GM18498 (cell line): ENCODE data around the gene EFCAB12.
"Not testable (repeated sequence)": the region's sequence is repeated elsewhere in the genome, so short reads cannot be mapped to it uniquely, and the experiment has no call there.

Experiments
- ATAC-seq: cut with Tn5 transposase; IDR thresholded peaks from one replicate; pipeline ENCODE4 v1.9.1; 2021; ENCODE audit warnings: mild to moderate bottlenecking, moderate library complexity; ENCODE audit not compliant: unreplicated experiment

Gene EFCAB12

GRCh38 chr3:129399145-129399894, 29.1 kb downstream of the EFCAB12 start:
- peak; percentile 75 for ATAC-seq

GRCh38 chr3:129398803-129399144, 29.7 kb downstream of the EFCAB12 start:
- peak; percentile 27 for ATAC-seq

- ATAC-seq, result not testable (repeated sequence)
Measured at GRCh38 chr3:129393760-129394564, 34.5 kb downstream of the EFCAB12 start.

- ATAC-seq, result no peak
Measured at GRCh38 chr3:129393271-129393670, 35.2 kb downstream of the EFCAB12 start.

- not testable (repeated sequence) for ATAC-seq
Measured at GRCh38 chr3:129392106-129392887, 36.1 kb downstream of the EFCAB12 start.

DNA sequence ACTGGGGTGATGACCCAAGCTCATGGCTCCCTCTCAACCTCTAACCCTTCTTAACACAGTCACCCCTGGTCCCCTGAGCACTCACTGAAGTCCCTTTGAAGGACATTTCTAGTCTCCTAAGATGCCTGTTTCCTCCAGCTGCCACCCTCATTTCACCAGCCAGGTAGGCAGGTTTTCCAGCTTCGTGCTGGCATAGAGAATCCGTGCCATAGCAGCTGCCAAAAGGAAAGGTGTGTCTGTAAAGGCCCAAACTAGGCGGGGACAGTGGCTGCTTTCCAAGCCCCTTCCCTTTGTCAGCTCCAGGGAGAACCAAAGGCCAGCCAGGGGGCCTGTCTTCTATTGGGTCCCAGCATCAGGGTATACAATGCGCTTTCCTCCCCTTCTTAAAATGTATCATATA, 36.9 kb downstream of the EFCAB12 start:
- not testable (repeated sequence) for ATAC-seq

- ATAC-seq, result no peak
Measured at GRCh38 chr3:129389572-129389937, 38.9 kb downstream of the EFCAB12 start.

DNA sequence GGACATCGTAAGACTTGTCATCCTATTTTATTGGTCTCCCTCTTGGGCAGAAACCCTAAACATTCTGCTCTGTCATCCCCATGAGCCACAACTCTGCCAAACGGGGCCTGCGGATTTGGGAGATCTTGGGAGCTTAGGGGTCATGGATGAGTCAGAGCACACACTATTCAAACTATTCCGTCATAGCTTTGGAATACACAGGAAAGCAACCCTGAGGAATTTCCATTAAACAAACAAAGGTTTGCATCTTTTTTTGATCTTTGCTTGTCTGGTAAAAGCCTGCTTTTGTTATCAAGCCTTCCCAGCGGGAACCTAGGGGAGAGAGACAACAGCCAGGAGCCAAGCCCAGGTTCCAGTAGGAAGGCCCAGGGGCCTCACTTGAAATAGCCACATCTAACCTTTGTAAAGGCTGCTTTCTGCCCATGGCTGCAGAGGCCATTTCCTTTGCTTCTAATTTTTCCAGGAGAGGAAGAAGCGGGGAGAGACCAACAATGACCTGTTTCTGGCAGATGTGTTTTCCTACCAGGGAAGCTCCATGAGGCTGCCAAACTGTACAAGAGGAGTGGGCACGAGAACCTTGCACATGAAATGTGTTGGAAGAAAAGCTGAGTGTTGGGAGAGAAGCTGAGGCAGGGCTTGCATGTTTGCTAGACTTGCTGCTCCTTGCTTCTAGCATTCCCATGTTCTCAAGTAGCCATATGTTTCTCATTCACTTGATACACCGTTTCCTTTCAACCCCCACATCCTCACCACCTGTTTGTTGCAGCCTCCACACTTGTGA, 39.5 kb downstream of the EFCAB12 start:
- not testable (repeated sequence) for ATAC-seq

DNA sequence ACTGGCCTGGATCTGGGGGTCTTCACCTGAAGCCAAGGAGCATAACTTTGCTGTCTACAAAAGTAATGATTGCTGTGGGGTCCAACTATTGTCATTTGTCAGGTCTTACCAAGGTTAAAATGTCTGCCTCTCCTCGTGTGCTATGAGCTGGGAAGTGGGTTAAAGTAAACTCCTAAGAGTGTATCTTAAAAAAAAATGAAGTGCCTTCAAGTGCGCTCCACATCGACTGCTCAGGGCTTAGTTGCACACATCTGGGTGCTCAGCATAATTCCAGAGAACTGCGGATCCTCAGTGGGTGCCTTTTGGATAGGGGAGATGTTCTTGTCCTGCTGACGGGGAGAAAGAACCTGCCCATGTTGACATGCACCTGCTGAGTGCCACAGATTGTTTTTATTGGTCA, 40.9 kb downstream of the EFCAB12 start:
- ATAC-seq, result no peak

DNA sequence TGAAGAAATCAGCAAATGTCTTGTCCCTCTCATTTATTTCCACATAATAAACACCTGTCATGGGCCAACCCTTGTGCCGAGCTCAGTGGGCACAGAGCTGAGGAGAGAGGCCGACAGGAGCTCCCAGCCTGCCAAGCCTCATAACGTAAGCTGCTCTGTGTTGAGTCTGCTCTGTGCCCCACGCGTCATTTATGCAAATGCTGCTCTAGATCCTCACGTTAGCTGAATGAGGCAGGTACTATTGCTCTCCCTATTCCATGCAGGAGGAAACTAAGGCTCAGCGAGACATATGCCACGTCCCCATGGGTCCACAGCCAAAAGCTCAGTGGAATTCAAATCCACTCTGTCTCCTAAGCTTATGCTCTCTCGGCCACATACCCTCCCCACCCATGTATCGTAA, 41.5 kb downstream of the EFCAB12 start:
- ATAC-seq, result no peak

GRCh38 chr3:129385507-129385906, 42.9 kb downstream of the EFCAB12 start:
- ATAC-seq, result not testable (repeated sequence)

DNA sequence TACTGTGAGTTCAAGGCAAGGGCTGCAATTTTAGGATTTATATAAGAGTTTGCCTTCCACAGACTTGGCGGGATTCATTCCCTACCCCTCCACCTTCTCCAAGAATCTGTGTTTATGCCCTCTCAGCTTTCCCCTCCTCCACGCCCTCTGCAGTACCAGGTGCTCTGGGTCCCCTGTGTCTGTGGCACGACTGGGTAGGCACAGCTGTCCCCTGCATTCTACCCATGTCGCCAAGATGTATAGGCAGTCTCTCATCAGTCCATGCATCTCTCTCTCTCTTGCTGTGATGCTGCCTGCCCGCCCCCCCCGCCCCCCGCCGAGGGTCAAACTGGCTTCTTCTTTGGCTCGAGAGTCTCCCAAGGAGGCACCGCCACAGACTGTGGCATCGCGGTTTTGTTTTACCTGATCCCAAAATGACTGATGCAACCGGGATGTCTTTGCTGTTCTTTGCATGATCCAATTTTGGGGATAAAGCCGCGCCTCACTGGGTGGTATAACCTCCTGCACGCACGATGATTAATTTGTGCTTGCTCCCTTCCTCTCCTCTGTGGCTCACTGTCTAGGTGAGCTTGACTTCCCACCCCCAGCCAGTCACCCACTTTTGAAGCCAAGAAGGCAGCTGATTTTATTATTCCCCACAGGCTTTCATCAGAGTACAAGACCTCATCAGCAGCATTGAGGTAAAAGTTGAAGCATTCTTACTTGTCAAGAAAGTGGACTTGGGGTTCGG, 43.7 kb downstream of the EFCAB12 start:
- ATAC-seq, result no peak

DNA sequence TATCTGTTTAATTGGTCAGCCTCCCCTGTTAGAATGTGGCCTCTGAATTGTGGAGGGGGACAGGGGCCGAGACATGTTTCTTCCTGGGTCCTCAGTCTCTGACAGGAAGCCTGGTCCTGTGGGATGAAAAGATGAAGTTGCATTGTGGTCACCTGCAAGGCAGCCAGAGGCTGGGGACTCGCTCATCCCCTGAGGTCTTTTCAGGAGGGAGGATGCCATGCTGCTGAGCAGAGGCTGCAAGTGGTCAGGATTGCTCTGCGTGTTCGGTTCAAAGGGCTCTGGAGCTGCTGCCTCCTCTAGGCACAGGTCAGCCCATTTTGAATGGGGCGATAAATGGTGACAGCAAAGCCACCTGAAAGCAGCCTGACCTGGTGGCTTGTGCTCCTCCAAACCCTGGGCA, 44.3 kb downstream of the EFCAB12 start:
- not testable (repeated sequence) for ATAC-seq

DNA sequence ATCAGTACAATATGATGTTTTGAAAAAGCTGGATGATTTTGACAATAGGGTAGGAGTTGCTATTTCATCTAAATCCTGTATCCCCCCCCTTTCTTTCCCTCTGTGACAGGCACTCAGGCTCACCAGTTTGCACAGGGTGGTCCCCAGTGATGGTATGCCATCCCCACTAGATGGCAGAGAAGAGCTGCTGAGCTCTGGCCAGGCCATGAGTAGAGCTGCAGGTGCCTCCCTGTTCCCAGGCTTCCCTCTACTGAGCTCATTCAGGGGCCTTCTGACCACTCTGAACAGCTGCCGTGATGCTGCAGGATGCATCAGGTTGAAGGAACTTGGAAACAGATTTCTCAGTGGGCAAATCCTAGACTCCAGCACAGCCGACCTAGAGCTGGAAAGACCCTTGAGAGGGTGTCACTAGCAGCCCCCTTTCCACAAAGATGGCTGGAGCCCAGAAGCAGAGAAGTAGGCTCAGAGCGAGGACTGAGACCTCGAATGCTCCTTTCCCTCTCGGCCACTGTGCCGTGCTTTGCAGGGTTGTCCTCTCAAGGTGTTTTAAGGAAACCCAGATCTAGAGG, 45.1 kb downstream of the EFCAB12 start:
- peak; percentile 83 for ATAC-seq

- no peak for ATAC-seq
Measured at GRCh38 chr3:129382366-129382765, 46.1 kb downstream of the EFCAB12 start.

DNA sequence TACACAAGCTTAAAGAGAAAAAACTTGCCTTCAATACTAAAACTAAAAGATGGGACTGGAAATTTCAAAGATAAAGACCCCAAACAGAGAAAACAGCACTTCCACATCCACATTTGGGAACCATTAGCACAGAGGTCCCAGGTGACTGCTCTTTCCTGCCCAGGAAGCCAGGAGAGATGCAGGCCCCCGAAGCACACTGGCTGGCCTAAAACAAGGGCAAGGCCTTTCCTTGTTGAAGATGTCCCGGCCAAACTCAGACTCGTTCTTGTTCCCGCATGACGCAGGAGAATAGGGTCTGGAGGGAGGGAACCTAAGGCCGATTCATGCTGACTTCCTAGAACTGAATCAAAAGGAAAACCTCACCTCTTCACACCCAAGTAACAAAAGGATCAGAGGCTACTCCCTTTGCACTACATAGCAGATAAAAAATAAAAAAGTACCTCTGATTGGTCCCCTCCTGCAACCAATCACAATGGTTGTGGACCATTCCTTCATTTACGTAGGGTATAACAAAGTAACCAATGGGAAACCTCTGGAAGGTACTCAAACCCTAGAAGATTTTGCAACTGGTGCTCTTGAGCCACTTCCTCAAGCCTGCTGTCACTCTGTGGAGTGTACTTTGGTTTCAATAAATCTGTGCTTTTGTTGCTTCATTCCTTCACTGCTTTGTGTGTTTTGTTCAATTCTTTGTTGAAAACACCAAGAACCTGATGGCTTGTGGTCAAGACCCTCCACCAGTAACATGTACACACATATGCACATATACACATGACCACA, 48.7 kb downstream of the EFCAB12 start:
- no peak for ATAC-seq

- no peak for ATAC-seq
Measured at GRCh38 chr3:129378949-129379348, 49.5 kb downstream of the EFCAB12 start.

DNA sequence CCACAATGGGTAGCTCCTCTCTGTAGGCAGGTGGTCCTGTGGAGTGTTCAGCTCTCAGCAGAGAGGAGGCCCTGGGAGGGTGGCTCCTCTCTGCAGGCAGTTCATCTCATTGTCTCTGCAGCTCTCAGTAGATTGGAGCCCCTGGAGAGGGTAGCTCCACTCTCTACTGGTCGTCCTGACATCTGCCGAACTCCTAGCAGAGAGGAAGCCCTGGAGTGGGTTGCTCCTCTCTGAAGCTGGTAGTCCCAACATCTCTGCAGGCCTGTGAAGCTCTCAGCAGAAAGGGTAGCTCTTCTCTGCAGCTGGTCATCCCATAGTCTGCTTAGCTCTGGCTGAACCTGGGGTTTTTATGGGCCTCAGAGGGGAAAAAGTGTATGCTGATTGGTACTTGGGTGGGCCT, 50.8 kb downstream of the EFCAB12 start:
- ATAC-seq, result no peak

GRCh38 chr3:129375099-129375498, 53.3 kb downstream of the EFCAB12 start:
- no peak for ATAC-seq
